GM10266 (cell line): ENCODE measurements around the gene INPP5A.

Source experiments
- DNase-seq: peaks from one replicate; pipeline ENCODE4 v3.0.0; 2012; ENCODE audit errors: extremely low spot score
- CTCF ChIP-seq: IDR thresholded peaks from 2 replicates; pipeline ENCODE4 v1.5.1; 2012; ENCODE audit warnings: mild to moderate bottlenecking, low read depth; ENCODE audit not compliant: control insufficient read depth, insufficient read depth; ENCODE audit errors: missing control alignments

INPP5A gene

DNA sequence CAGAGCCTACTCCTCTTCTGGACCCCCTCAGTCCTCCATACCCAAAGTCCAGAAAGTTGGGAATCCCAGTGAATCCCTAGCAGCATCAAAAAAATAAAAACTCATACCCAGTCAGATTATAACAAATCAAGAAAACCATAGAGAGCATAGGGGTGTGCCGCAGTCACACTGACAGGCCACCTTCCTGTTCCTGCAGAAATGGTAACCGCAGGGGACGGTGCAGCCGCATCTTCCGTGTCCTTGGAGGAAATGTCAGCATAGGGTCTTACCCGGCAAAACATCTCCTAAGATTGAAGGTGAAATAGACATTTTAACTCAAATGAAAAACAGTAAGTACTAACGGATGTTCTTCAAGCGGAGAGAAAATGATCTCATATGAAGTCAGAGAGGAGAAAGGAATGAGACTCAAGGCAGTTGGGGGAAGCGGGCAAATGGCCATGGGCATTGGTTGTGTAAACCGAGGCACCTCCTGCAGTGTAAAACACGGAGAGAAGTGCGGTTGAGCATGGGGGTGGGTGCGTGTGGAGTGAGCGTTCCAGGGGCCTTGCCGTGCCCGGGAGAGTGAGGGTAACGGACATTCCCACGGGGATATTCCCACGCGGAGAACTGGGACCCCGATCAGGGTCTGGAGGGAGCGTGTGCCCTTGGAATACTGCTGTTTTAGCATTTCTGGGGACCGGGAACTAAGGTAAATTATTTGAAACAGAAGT is 137.6 kb downstream of the INPP5A start:
- DNase-seq, result no peak
- TF ChIP-seq CTCF, result no peak

DNA sequence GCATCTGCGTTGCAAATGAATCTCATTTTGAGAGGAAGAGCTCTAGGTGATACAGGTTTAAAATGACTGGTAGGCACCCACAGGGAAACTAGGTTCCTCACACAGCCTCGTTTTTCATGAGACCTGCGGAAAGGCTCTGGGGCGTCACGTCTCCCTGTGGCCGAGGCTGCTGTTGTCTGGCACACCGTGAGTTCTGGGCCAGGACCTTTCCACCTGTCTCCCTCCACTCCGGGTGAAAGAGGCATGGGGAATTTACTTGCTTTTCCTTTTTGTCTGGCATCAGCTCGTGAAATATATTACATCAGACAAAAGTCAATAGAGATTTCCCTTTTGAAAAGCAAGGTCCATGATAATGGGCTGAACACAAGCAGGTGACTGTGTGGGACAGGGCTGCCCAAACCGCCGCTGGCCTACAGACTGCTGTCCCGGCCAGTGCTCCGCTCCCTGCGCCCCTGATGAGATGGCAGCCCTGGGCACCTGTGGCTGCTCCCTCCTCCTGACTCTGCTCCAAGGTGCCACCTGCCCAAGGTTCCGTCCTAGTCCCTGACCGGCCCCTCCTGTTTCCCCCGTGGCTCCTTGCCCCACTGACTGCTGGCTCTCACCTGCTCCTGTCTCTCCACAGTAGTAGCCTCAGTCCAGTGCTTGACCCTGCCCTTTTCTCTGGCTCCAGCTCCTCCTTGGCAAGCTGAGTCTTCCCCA is 138.8 kb downstream of the INPP5A start:
- DNase-seq, result no peak
- TF ChIP-seq CTCF, result no peak

DNA sequence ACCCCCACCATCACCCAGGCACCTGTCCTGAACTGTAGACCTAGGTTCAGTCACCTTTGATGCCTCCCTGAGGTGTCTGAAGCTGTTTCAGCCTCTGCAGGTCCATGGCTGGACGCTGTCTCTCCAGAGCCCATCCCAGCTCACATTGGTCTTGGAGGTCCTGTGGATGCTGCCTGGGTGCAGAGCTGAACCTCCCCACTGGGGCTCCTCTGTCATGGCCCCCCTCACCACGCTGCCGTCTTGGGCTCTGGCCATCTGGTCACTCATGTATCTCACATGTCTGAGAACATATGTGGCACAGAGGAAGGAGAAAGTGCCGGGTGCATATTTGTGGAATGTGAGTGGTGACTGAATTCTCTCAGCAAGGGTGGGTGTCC is 139.5 kb downstream of the INPP5A start:
- TF ChIP-seq CTCF, result no peak
- DNase-seq, result no peak

DNA sequence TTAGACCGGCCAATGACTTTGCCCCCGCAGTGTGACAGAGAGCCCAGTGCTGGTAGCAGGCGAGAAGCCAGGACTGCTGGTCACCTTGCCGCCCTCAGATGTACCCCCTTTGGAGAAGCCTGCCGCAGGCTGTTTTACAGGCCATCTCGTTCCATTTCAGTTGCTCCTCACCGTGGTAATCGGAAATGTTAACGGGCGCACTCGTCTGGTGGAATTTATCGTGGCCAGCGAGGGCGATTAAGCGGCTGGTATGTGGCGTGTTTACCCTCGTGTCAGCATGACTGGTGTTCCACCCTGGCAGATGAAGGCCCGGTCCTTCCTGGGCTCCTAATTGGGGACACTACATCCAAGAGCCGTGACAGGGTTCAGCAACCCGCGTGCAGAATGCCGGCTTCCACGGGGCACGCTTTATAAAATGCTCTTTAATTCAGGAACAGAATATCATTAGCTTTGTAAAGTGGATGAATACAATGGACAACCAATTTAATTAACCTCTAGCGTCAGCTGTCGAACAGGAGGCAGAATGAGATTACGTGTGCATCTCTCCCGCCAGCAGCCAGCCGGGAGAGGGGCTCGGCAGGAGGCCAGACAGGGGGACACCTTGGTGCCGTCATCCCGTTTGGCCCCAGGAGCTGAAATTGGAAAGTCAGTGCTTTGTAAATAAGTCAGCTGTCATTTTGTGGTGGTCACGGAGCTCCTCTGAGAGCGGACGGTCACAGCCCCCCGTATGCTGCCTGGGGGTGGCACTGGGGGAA is 140.1 kb downstream of the INPP5A start:
- TF ChIP-seq CTCF, result no peak
- no peak for DNase-seq

DNA sequence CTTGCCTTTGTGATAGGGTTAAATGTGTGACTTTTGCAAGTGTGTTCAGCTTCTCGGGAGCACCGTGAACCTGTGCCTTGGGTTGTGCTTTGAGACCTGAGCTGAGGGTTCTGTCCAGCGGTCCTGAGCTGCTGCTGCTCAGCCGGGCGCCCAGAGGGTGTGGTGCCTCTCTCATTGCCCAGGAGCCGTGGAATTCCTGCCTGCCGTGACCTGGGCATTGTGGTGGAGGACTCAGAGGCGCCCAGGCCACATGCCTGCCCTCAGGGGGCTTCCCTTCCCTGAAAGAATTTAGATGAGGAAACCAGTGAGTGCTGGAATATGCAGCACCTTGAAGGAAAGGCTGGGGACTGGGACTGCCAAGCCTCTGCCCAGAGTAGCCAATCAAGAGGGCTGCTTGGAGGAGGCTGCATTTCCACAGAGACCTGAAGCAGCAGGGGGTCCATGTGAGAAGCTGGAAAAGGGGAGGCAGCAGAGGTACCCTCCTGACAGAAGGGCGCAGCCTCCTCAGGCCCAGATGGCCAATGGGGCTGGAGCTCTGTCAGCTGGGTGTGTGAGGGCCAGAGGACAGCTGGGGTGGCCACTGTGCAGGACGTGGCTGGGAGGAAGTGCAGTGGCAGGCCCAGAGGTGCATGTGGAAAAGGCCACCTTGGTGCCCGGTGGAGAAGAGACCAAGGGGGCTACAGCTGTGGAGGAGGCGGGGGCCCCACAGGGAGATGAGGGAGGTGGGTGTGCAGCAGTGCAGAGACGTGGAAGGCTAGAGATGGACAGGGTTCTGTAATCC is 141.0 kb downstream of the INPP5A start:
- no peak for TF ChIP-seq CTCF
- DNase-seq, result no peak

- DNase-seq, result no peak
- no peak for TF ChIP-seq CTCF
Measured at GRCh38 chr10:132679217-132679595, 141.6 kb downstream of the INPP5A start.
